Esophagus mucosa (tissue), 1 donor: ENCODE results near the gene DAGLA. TPM values are rescaled to one million over a fixed set of nuclear protein-coding genes. Genes with fewer than 3 reads are reported as not detected.

ENCODE experiments used
- ATAC-seq: fragments of 200-7000 bp; cut with Tn5 transposase; one replicate; pipeline ENCODE4 v1.9.1; 2020
- total RNA-seq: library from RNA; stranded (reverse); gene quantifications from one replicate; pipeline ENCODE4 v1.2.4, GENCODE V29; 2023
- donor health status: DM: yes; HTN: yes; CAD: no.

DAGLA gene
- total RNA-seq, 1 donor from 2014 or later: 2.3 TPM

DNA sequence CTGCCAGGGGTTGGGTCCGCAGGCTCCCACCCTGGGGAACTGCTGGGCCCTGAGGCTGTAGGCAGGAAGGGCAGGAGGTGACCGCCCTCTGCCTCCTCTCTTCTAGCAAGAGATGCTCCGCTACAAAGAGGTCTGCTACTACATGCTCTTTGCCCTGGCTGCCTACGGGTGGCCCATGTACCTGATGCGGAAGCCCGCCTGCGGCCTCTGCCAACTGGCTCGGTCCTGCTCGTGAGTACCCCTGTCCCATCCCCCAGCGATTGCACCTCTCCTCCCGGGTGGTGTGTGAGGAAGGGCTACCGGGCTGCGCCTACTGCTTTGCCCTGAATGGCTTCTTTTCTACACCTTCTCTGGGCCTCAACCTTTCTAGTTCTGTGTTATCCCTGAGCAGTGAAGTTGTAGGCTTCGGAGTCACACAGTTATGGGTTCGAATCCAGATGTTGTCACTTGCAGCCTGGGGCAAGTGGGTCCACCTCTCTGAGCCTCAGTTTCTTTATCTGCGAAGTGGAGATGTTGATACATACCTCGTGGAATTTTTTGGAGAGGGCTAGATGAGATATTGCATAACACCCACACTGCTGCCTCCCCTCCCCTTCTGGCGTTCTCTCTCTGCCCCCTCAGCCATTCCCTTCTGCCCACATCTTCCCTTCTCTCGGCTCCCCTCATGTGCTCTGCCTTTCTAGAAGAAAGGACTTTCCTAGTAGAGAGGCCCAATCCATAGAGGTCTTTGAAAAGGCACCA is 51.2 kb downstream of the DAGLA start:
- ATAC-seq: no peak

DNA sequence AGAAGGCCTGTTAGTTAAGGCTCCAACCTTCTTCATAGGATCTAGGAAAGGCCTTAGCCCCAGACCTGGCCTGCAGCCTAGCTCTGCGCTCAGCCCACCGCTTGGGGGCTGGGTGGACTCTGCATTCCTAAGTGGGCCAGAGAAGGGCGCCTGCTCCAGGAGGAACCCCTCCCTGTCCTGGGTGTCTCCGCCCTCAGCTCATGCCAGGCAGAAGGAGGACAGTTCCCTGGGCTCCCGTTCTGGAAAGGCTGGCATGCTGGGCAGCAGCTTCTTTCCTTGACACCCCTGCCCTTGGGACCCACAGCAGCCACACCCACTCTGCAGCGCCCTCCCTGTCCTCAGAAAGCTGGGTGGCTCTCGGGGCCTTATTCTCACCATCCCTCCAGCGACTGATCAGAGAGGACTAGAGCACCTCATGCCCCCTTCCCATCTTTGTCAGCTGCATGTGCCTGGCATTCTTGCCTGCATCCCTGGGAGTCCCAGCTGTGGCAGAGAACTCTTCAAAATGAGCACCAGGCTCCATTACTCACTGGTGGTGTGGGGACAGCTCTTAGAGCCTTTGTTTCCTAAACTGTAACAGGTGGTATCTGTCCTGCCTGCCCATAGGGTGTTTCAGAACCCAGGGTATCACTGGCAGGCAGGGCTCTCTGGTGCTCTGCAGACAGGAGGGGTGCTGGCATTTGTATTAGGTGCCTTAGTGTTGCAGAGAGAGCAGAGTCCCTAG is 51.9 kb downstream of the DAGLA start:
- ATAC-seq: no peak

DNA sequence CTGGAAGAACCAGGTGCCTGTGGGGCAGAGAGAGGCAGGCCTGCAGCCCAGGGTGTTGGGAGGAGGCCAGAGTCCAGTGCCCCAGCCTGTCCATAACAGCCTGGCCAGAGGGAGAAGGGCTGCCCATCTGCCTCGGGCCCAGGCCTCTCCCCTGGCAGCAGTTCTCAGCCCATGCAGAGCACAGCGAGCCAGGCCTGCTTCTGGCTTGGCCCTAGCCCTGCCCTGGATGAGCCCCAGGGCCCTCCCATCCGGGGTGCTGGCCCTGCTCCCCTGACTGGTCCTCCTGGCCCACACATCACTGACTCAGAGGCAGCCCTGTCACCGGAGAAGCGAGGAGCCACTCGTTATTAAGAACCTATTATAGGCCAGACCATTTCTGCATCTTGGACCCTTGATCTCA is 52.5 kb downstream of the DAGLA start:
- peak; percentile 71 for ATAC-seq

DNA sequence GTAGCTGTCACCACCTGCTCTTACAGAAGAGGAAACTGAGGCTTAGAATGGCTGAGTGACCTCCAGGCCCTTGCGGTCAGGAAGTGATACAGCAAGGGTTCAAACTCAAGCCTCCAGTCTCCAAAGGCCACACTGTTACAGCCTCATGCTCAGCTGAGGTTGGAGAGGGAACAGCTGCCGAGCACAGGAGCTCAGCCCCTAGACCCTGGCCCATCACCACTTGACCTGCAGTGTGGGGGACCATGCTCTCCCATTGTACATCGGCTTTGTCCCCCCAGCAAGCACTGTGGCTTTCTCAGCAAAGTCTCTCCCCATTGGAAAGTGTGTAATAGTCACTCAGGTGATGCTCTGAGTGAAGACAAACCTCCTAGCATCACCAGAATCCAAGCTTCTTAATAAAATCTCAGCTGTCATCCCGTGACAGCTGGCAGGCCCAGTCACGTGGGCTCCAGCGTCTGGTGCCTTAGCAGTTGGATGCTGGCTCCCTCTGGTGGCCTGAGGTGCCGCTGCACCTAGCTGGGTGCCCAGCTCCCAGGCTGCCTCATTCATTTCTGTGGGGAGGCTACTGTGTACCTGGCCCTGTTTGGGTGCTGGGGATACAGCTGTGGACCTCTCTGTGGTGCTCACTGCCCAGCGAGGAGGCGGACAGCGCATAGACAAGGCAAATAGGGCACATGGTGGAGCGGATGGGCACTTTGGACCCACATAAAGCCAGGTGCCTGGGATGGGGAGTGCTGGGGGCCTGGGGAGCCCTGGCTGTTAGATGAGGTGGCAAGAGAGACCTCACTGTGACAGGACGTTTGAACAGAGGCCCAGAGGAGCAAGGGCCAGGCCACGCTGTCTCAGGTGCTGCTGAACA is 53.2 kb downstream of the DAGLA start:
- peak; percentile 83 for ATAC-seq

DNA sequence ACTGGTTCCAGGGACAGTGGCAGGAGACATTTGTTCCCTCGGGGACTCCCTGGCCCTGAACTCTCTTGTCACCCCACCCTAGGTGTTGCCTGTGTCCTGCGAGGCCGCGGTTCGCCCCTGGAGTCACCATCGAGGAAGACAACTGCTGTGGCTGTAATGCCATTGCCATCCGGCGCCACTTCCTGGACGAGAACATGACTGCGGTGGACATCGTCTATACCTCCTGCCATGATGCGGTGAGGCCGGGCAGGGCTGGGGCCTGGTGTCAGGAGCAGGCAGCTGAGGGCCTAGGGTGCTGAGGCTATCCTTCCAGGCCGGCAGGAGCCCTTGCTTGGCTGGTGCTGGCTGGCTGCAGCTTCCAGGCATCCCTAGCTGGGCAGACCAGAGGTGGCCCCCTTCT is 54.6 kb downstream of the DAGLA start:
- ATAC-seq: no peak

DNA sequence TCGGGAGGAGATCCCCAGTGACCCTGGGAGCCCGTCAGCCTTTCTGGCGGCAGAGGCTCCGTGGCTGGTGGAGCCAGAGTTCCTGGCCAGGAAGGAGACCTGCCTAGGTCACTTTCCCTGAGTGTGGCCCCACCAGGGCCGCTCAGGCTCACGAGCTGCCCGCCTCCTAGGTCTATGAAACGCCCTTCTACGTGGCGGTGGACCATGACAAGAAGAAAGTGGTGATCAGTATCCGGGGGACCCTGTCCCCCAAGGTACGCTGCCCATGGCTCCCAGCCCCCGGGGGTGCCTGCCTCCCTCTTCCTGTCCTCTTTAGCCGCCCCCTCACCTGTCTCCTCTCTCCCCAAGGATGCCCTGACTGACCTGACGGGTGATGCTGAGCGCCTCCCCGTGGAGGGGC is 55.2 kb downstream of the DAGLA start:
- ATAC-seq: no peak

DNA sequence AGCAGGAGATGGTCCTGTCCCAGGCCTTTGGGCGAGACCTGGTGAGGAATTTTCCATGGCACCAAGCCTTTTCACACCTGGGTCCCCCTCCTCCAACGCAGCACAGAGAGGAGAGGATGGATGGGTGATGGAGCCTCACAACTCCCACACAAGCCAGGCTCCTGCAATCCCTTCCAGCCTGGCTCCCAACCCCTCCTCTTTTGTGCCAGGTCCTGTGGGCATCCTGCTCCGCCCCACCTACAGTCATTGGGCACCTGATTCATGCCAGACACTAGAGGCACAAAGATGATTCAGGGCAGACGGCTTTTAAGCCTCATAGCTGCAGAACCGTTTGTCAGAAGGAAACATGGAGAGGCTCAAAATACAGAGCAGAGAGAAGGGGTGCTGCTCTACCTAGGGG is 56.1 kb downstream of the DAGLA start:
- ATAC-seq: no peak

DNA sequence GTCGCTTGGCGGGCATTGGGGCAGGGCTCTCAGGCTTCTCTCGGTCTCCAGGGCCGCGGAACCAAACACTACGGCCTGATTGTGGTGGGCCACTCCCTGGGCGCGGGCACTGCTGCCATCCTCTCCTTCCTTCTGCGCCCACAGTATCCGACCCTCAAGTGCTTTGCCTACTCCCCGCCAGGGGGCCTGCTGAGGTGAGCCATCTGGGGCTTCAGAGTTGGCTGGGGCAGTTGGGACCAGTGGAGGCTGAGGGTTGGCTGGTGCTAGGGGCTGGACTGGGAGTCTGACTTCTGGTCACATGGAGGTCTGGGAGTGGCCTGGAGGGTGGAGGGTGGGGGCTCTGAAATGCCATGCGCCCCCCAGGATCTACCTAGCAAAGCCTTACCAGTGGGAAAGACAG is 56.9 kb downstream of the DAGLA start:
- ATAC-seq: no peak

DNA sequence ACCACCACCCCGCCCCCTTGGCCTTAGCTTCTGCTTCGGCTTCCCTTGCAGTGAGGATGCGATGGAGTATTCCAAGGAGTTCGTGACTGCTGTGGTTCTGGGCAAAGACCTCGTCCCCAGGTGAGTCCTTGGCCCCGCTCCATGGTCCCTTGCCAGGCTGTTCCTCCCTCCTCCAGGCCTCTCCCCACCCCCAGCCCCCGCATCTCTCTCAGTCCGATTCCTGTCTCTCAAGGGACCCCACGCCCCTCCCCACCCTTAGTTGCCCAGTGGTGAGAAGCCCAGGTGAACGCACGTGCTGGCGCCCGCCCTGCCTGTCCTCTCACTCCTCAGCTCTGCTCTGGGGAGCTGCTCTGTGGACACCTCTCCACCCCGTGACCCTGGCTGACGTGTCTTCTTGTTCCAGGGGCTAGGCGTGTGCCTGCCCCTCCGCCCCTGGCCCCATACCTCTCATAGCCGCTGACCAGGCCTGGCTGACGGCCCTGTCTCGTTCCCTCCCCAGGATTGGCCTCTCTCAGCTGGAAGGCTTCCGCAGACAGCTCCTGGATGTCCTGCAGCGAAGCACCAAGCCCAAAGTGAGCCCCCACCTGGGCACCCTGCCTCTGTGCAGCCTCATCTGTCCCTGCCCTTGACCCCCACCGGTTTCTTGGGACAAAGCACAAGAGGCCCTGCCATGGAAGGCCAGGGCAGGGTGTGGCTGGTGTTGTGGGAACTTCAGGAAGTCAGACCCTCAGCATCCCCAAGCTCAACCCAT is 57.6 kb downstream of the DAGLA start:
- no peak for ATAC-seq

DNA sequence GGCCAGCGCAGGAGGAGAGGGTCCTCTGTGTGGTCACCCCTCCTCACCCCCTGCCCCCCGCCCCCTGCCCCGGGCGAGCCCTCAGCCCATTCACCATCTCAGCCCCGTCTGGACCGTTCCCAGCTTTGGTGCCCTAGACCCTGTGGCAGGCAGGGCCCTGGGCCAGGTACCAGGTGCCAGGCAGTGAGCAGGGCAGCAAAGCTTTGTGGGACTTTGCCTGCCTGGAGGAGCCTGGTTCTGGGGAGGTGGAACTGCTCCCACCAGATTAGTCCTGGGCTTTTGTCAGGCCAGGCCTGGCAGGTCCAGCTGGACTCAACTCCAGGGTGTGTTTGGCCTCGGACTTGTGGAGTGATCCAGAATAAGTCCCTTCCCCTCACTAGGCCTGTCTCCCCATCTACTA is 58.6 kb downstream of the DAGLA start:
- no peak for ATAC-seq

DNA sequence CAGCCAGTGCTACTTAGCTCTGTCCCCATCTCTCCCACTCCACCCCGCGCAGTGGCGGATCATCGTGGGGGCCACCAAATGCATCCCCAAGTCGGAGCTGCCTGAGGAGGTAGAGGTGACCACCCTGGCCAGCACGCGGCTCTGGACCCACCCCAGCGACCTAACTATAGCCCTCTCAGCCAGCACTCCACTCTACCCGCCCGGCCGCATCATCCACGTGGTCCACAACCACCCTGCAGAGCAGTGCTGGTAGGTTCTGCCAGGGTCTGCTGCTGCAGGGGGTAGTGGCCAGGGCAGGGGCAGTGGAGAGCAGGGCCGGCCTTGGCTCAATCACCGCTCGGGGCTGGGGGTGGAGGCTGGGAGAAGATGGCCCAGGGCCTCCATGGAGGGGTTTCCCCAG is 59.2 kb downstream of the DAGLA start:
- ATAC-seq: no peak

DNA sequence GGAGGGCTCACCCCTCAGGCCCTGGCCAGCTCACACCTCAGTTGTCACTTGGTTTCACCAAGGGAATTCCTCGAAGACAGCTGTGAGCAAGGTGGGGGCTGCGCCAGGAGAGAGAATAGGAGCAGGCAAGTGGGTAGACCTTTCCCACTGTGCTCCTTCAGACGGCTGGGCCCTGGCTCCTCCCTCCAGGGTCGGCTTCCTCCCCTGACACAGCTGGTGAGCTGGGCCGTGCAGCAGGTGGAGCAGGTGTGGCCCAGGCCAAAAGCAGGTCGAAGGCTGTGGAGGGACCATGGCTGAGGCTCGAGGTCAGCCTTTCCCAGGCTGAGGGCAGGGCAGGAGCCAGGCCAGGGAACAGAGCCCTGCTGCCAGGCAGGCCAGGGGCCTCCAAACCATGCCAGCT is 59.8 kb downstream of the DAGLA start:
- ATAC-seq: no peak

DNA sequence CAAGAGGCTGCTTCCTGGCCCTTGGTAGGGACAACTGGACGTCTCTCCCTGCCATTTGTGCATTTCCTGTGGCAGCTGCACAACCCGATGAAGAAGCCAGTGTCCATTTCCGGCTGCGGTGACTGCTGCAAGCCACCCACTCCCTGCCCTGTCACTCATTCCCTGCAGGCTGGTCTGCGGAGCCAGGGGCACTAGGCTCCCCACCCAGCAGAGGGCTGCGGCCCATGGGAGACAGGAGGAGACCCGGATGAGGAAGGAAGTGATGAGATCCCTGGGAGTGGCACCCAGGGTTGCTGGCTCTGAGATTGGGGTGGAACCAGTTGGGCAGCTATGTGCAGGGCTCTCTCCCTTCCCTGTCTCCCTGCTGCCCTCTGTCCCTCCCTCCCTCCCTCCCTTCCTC is 62.2 kb downstream of the DAGLA start:
- ATAC-seq: peak; percentile 75

DNA sequence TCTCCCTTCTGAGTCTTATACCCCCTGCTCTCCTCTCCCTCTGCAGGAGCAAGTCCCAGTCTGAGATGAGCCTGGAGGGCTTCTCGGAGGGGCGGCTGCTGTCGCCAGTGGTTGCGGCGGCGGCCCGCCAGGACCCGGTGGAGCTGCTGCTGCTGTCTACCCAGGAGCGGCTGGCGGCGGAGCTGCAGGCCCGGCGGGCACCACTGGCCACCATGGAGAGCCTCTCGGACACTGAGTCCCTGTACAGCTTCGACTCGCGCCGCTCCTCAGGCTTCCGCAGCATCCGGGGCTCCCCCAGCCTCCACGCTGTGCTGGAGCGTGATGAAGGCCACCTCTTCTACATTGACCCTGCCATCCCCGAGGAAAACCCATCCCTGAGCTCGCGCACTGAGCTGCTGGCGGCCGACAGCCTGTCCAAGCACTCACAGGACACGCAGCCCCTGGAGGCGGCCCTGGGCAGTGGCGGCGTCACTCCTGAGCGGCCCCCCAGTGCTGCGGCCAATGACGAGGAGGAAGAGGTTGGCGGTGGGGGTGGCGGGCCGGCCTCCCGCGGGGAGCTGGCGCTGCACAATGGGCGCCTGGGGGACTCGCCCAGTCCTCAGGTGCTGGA is 63.4 kb downstream of the DAGLA start:
- no peak for ATAC-seq

DNA sequence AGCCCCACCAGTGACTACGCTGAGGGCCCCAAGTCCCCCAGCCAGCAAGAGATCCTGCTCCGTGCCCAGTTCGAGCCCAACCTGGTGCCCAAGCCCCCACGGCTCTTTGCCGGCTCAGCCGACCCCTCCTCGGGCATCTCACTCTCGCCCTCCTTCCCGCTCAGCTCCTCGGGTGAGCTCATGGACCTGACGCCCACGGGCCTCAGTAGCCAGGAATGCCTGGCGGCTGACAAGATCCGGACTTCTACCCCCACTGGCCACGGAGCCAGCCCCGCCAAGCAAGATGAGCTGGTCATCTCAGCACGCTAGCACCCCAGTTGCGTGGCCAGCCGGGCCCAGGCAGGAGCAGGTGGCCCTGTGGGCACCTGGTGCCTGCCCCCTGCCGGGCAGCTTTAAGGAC is 64.0 kb downstream of the DAGLA start:
- ATAC-seq: no peak

DNA sequence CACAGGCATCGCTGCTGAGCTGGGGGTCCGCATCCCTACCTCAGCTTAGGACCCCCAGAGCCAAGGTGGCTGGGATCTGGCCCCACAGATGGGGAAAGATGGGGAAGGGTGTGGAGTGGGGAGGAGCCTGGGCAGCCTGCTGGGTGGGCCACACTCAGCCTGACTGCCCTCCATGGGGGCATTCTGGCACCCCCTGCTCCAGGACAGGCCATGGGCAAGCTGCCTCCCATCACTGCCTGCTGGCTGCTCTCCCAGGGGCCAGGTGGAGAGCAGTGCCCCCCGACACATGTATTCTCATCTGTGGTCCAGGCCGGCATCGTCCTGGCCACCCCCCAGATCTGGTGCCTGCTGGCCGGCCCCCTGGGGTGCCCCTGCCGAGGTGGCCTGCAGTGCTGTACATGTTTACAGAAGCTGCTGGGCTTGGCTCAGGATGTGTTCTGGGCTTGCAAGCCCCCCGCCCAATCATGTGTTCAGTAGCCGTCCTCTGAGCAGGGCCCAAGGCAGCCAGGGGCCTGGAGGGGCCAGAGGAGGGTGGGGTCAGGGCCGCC is 64.5 kb downstream of the DAGLA start:
- ATAC-seq: no peak

DNA sequence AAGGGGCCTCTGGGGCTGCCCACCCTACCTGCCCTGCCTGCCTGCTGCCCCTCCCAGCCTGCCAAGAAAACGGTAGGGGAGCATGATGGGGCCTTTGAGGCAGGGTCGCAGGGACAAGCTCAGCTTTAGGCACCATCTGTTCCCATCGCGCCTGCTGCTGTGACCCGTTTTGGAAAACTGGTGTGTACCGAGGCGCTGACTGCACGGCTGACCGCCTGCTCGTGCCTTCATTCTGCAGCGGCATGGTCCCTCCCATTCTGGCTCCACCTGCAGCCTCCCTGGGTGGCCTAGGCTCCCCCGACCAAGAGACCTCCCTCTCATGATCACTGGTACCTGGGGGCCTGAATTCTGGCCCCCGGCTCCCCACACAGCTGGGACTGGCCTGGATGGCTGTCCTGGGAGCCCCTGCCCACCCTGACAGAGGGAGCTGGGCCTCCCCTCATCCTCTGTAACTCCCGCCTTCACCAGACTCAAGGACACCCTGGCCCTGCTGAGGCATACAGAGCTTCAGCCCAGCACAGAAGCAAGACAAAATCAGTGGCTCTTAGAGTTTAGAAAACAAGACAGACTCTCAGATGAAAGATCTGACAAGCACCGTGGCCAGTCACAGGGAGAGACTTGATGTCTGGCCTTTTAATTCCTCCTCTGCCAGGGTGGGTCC is 65.7 kb downstream of the DAGLA start:
- ATAC-seq: no peak

DNA sequence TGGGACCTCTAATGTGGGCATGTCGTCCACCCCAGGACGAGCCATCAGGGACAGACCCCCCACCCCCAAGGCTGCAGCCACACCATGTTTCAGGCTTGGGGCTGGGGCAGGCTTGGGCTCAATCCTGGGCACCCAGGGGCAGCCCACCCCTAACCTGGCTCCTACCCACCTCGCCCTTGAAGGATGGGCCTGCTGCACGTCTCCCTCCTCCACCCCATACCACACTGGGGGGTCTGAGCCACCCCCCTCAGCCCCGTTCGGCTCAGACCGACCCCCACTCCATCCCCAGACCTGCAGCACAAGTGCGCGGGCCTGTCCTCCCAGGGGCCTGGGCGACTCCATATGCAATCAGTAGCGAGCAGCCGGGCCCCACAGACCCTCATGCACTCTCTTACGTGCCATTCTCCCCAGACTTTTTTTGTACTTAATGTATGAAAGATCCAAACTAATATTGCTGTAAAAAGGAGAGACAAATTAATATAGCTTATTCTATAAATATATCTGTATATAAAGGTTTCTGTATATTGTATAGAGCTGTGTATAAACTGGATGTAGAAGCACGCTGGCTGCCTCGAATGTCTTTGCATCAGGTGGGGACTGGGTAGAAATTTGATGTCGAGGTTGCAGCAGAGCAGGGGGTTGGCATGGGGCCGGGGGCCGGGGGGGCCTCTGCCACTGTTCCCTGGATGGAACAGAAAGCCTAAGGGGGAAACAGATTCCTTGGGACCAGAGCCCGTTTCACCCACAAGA is 66.4 kb downstream of the DAGLA start:
- ATAC-seq: no peak

DNA sequence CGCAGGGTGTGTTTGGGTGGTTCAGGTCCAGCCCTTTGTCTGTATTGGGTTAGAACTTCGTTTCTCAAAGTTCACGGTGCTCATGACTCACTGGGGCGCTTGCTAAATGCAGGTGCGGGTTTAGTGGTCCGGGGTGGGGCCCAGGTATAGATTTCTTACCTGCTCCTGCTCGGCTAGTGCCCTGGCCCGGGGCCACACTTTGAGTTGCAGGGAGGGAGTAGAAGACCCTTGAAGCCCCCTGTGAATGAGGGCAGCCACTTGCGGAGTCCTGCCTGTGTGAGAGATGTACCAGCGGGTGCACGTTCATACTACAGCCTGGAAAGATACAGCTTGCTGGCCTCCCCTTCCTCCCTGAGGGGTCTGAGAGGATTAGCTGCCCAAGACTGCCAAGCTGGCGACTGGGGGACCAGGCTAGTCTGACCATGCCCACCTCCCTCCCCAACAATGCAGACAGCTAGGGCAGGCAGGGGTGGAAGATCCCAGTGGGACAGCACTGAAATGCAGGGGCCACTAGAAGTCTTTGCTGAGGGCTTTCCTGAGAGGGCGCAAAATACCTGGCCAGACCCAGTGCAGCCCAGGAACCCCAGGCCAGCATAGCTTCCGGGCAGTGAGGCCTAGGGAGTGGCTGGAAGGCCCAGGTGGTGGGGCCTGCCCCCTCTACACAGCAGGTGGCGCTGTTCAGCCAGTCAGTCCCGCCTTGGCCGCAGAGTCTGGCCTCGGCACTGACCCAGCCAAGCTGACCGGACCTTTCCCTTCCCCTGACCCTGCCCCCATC is 67.2 kb downstream of the DAGLA start:
- peak; percentile 74 for ATAC-seq

DNA sequence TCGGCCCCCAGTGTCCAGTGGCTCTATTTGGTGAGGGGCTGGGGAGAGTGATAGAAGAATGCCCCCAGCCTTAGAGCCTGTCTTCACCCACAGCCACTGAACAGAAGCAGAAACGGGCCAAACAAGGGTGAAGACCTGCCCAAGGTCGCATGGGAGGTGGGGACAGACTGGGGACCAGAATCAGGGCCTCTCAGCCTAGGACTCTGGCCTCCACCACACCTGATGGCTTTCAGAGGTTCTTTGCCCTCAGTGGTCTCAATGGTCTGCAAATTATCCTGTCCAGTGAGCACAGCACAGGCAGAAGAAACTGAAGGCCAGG is 67.7 kb downstream of the DAGLA start:
- no peak for ATAC-seq
